ENCODE measurements around the gene METTL22.

Gene METTL22

GRCh38 chr16:8594149-8594666 lies 27.3 kb upstream of the METTL22 start:
- DNase-seq: no peak

GRCh38 chr16:8595783-8596182 lies 25.7 kb upstream of the METTL22 start:
- no peak for DNase-seq

GRCh38 chr16:8596581-8596980 lies 24.9 kb upstream of the METTL22 start:
- no peak for DNase-seq

- DNase-seq: no peak
These were observed 21.2 kb upstream of the METTL22 start for GRCh38 chr16:8600144-8600775.

GRCh38 chr16:8605554-8605953 lies 15.9 kb upstream of the METTL22 start:
- DNase-seq: no peak

GRCh38 chr16:8607214-8607613 lies 14.3 kb upstream of the METTL22 start:
- no peak for DNase-seq

- DNase-seq: no peak
These were observed 10.4 kb upstream of the METTL22 start for GRCh38 chr16:8611122-8611521.

GRCh38 chr16:8611886-8612600 lies 9.5 kb upstream of the METTL22 start:
- DNase-seq: no peak

- no peak for DNase-seq
These were observed 7.0 kb upstream of the METTL22 start for GRCh38 chr16:8614435-8615029.

GRCh38 chr16:8619671-8620370 lies 1.7 kb upstream of the METTL22 start:
- no peak for DNase-seq

GRCh38 chr16:8620535-8620934 lies 963 bp upstream of the METTL22 start:
- no peak for DNase-seq

GRCh38 chr16:8621222-8621571 lies 301 bp upstream of the METTL22 start:
- no peak for DNase-seq

GRCh38 chr16:8622315-8622656 lies 788 bp downstream of the METTL22 start:
- DNase-seq: no peak

- DNase-seq: no peak
These were observed 2.1 kb downstream of the METTL22 start for GRCh38 chr16:8623634-8624033.

- no peak for DNase-seq
These were observed 4.1 kb downstream of the METTL22 start for GRCh38 chr16:8625491-8626087.

GRCh38 chr16:8626946-8627345 lies 5.4 kb downstream of the METTL22 start:
- no peak for DNase-seq

- no peak for DNase-seq
These were observed 6.0 kb downstream of the METTL22 start for GRCh38 chr16:8627456-8627855.

- no peak for DNase-seq
These were observed 7.7 kb downstream of the METTL22 start for GRCh38 chr16:8628981-8629725.

- DNase-seq: no peak
These were observed 8.9 kb downstream of the METTL22 start for GRCh38 chr16:8630255-8630953.

GRCh38 chr16:8631373-8631772 lies 9.9 kb downstream of the METTL22 start:
- DNase-seq: no peak

GRCh38 chr16:8631818-8632465 lies 10.4 kb downstream of the METTL22 start:
- DNase-seq: no peak
